Left cardiac atrium (tissue), 4 donors: Measurements from ENCODE around the gene TBX10. TPM values are rescaled to one million over a fixed set of nuclear protein-coding genes. Genes with fewer than 3 reads are reported as not detected.
A peak's percentile ranks its signal among the peaks of the same experiment; 100 is the strongest.
"Not testable (repeated sequence)": the region's sequence is repeated elsewhere in the genome, so short reads cannot be mapped to it uniquely, and the experiment has no call there.

Source experiments
- ATAC-seq, 2 donors: fragments of 200-7000 bp; cut with Tn5 transposase; one replicate each; pipeline ENCODE4 v1.9.1; 2020; ENCODE audit warnings: mild to moderate bottlenecking in 2 of 2, moderate library complexity in 2 of 2
- DNase-seq: peaks from one replicate; pipeline ENCODE4 v3.0.0-alpha.2; 2020
- intact Hi-C, 2 donors: fragments of 100-400 bp; cut with DNase I; formaldehyde crosslinking; loops; one replicate each; pipeline versions ENCODE4 v1.14.1 to v1.15.1; 2022 to 2023
- total RNA-seq, 2 donors: library from RNA; stranded (reverse); fragmentation: NEBNext Ultra II Directional; extraction: Animal tissue kit (Norgen Biotek cat#: 25700); gene quantifications; one replicate each; pipeline ENCODE4 v1.2.1, GENCODE V29; 2021
- donor health status: DM: no; HTN: yes; CAD: no.
- donor health status: DM: no; HTN: yes; CAD: no; lungs with severe emphysema.
- donor health status: DM: yes; HTN: yes; CAD: no.
- donor health status: Dilated cardiomyopathy.

The TBX10 gene
- total RNA-seq, 2 donors from 2014 or later = not detected

GRCh38 chr11:67635231-67635521 lies 4.4 kb downstream of the TBX10 start:
- DNase-seq (no peak), ATAC-seq (no peak)
- intact Hi-C loops = no loop called here

DNA sequence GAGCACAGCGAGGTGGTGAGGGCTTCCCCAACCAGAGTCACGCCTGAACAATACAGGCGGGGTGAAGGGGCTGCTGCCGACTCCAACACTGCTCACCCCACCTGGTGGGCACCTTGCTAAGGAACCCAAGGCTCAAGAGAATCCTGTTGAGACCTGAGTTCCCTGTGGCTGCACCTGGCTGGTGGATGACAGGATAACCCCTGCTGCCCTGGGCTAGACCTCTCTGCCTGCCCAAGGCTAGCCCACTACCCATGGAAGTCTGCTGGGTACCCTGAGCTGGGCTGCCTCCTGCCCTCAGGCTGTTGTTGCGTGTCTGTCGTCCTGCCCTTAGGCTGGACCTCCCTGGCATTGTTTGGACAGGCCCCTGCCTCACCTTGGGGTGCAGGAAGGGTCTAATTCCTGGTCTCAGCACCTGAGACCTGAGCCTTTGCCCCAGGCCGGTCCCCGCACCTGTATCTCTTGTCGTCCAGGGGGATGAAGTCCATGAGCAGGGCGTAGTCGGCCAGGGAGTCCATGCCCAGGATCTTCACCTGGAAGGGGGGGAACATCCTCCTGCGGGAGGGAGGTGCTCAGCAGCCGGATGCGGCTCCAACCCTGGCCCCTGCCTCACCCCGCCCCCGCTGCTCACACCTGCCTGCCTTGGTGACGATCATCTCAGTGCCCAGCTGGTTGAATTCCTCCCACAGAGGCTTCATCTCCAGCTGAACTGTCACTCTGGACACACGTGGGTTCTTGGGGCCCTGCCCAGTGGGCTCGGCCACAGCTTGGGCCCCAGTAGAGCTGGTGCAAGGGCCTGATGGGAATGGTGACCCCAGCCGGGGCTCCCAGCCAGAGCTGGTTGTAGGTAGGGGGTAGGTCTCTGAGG lies 5.0 kb downstream of the TBX10 start:
- ATAC-seq (no peak), DNase-seq (peak; percentile 12)
- intact Hi-C loops = no loop called here

GRCh38 chr11:67633758-67634365 lies 5.7 kb downstream of the TBX10 start:
- DNase-seq (peak; percentile 17), ATAC-seq (no peak)
- intact Hi-C loops = no loop called here

- intact Hi-C loops = no loop called here
- peak; percentile 15 for DNase-seq
- ATAC-seq = no peak
Measured at GRCh38 chr11:67632982-67633755, 6.4 kb downstream of the TBX10 start.

DNA sequence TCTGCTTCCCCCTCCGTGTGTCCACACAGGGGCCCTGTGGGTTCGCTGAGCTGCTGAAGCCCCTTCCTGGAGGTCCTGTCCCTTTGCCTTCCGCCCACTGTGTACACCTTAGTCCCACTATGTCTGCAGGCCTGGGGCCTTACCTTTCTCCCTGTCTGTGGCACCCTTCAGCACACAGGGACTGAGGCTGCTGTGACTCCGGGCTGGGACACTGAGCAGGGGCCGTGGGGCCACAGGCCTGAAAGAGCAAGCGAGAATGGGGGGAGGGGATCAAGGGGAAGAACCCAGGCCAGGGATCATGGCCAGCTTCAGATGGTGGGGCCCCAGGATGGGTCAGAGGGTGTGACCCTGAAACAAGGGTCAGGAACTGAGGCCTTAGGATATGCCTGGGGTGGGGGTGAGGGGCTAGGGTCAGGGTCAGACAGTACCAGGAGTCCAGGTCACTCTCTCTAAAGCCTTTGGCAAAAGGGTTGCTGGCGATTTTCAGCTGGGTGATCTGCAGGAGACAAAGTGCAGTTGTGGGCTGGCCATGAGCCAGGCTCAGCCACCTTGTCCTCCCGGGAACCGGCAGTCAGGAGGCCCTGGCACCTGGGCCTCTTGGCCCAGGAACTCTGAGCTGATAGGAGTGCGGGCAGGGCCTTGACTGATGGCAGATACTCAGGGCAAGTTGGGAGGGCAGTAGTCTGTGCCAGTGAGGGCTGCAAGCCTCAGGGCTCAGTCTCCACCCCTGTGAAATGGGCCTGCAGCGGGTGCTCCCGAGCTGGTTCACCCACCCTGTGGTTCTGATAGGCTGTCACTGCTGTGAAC lies 7.2 kb downstream of the TBX10 start:
- peak; percentile 27 for DNase-seq
- ATAC-seq = no peak
- intact Hi-C loops = no loop called here

DNA sequence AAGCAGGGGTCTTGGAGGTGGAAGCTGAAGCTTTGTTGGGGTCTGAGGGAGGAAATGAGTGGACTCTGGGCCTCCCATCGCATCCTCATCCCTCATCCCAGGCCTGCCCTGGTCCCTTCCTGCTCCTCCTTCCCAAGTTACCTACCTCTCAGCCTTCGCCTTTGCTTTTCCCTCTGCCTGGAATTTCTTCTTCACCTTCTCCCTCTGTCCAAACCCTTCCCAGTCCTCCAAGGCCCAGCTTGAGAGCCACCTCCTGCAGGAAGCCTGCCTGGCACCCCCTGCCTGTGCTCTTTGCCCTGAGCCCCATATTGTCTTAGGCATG lies 7.7 kb downstream of the TBX10 start:
- ATAC-seq (no peak), DNase-seq (no peak)
- intact Hi-C loops = no loop called here

DNA sequence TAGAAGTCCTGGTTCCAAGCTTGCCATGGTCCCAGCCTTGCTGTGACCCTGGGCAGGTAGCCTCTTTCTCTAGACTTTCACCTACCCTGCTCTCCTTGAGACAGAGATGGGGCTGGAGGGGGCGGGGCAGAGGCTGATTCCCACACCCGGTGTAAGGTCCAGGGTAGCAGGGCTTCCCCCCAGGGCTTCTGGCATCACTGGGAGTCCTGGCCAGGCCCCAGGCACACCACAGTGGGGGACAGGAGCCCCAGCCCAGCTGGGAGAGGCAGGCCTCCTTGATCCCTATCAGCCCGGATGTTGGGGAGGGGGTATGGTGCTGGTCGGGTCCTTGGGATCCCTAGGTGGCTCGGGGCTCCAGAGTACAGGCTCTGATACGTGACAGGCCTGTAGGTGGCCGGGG lies 8.2 kb downstream of the TBX10 start:
- intact Hi-C loops = no loop called here
- DNase-seq (peak; percentile 27), ATAC-seq (no peak)

DNA sequence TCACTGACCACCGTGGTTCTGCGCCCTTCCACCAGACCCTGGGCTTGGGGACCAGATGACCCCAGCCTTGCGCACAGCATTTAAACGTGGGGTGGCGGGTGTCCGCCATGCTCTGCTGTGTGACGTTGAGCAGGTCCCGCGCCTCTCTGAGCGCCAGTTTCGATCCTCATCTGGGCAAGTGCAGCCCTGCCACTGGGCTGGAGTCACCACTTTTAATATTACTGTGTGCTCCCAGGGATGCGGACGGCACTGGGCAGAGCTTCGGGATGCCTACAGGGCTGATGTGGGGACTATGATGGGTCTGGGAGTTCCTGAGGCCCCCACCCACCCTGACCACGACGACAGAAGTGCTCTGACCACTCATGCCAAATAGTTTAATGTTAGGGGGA lies 8.6 kb downstream of the TBX10 start:
- intact Hi-C loops = no loop called here
- no peak for DNase-seq
- ATAC-seq = no peak

DNA sequence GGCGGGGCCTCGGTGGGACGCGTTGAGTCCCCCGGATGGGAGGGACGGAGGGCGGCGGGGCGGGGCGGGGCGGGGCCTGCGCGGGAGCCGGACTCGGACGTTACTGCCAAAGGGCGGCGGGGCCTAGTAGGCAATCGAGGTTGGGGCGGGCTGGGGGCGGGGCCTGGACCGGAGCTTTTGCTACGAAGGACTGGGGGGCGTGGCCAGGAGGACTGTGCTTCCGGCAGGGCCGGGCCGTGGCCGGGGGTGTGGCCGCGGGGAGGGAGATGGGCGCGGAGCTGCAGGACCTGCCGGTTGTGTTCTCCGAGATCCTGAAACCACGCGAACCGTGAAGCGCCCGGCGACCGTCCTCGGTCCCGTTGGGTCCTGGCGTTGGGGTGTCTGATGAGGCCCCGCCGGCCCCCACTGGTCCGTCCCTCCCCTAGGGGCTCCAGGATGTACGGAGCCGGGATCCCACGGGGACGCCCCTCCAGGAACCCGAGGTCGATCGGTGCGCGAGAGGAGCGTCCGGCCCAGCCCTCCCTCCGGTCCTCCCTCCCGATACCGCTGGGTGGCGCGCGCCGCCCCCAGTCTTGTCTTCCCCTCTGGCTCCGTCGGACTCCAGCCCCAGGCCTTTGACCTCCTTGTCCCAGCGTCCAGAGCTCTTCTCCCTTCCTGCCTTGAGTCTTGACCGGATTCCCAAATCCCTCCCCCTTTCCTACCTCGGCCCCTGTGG lies 9.2 kb downstream of the TBX10 start:
- intact Hi-C loops = no loop called here
- DNase-seq = peak; percentile 100
- ATAC-seq = peak; percentile 91 to 93

GRCh38 chr11:67629386-67630227 lies 10.0 kb downstream of the TBX10 start, which contains the start of gene NUDT8:
TSS of gene NUDT8 (minus strand) at chr11:67629937. CDS start at chr11:67629911, 26 bp downstream.
- DNase-seq = peak; percentile 86
- intact Hi-C loops = no loop called here
- peak; percentile 76 to 77 for ATAC-seq

- peak; percentile 40 for DNase-seq
- intact Hi-C loops = no loop called here
- ATAC-seq = no peak
Measured at GRCh38 chr11:67628710-67629385, 10.7 kb downstream of the TBX10 start.

DNA sequence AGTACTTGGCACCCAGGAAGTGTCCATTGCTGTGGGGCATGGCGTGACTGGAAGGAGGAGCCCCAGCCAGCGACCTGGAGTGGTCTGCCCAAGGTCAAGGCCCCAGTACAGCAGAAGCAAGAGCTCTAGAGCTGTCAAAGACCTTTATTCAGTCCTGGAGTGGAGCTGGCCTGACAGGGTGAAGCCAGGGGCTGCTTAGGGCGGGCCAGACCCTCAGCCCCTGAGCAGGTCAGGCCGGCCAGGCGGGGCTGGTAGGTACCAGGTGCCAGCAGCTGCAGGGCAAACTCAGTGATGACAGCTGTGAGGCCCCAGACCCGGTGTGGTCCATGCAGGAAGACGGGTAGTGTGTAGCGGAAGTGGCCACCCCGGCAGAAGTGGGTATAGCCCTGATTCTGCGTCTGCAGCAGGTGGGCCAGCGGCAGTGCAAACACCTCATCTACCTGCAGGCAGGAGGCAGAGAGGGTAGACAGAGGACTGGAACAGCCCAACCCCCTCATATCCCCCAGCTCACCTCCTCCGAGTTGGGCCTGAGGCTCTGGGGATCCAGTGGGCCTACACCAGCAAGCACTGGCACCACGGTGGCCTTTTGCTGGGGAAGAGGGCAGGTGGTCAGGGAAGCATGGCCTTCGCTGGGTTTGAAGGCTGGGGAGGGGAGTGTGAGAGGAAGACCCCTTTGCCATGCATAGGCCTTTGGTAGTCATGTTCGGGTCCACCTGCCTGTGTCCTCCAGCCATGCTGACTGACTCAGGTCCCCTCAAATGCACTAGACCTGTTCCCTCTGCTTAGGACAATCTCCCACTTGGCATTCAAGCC lies 11.5 kb downstream of the TBX10 start:
- DNase-seq = peak; percentile 20
- intact Hi-C loops = no loop called here
- ATAC-seq = no peak

DNA sequence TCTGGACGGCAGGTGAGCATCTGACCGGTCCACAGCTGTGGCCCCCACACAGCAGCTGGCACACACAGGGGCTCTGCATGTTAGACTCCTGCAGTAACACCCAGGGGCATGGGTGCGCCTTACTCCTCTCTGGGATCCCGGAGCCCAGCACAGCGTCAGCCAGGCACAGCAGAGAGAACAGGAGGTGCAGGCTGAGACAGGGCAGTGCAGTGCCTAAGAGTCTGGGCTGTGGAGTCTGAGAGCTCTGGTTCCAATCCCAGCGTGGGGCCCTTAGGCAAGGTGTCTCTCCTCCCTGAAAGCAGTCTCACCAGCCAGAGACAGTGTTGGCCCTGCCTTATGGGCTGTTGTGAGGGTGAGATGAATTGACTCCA lies 12.1 kb downstream of the TBX10 start:
- peak; percentile 12 for DNase-seq

GRCh38 chr11:67626970-67627369 lies 12.6 kb downstream of the TBX10 start:
- ATAC-seq (no peak), DNase-seq (peak; percentile 15)
- intact Hi-C loops = no loop called here

More for the DNA sequence above, 12.1 kb downstream of the TBX10 start:
- no peak for ATAC-seq
- intact Hi-C loops = no loop called here

GRCh38 chr11:67626131-67626833 lies 13.3 kb downstream of the TBX10 start:
- DNase-seq, intact Hi-C loops, ATAC-seq: not testable (repeated sequence)

- ATAC-seq, intact Hi-C loops, DNase-seq: not testable (repeated sequence)
Measured at GRCh38 chr11:67623795-67624194, 15.8 kb downstream of the TBX10 start.
